ENCODE measurements around the gene ITSN1. TPM values are rescaled to one million over a fixed set of nuclear protein-coding genes. Genes with fewer than 3 reads are reported as not detected.

Gene ITSN1
- polyA plus RNA-seq, 1 donor from 2014 or later: 35.1 TPM

DNA sequence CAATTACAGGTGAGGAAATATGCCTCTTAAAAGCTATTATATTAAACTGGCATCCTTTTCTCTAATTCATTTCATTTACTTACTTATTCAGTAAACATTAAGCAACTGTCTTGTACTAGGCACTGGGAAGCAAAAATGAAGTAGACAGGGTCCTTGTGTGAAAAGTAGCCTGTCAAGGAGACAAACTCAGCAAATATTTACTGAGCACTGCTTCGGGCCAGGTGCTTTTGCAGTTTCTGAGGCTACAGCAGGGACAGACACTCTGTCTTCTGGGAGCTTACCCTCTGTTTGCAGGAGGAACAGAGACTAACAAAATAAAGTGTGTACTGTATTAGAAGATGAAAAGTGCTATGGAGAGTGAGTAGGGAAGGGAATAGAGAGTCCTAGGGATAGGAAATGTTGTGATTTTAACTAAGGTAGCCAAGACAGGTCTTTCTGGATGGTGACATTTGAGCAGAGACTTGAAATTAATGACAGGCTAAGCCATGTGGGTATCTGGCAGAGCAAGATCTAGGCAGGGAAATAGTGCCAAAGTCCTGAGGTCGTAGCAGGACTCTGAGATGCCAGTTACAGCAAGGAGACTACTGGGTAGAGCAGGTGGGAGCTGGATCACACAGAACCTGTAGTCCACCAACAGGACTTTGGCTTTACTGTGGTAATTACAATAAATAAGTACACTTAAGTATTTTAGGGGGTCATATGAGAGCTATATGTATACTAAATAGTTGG, 133.0 kb downstream of the ITSN1 start:
- H4K20me1 ChIP-seq (ENCODE audit: insufficient read depth): no peaks in the 10 kb centered on the region
- no peak overlapping the region for H3K4me3 ChIP-seq (ENCODE audit: low read length)
- H3K27ac ChIP-seq (ENCODE audit: low read length): no peak overlapping the region
- no peak overlapping the region for H2AFZ ChIP-seq (ENCODE audit: low read depth, low read length)
- no peaks in the 10 kb centered on the region for H3F3A ChIP-seq (ENCODE audit: insufficient read depth, low read length, poor library complexity, severe bottlenecking)
- no peak for TF ChIP-seq EZH2 (IDR thresholded peaks at IDR 0.05; ENCODE audit: borderline replicate concordance, insufficient read depth, low read length, poor library complexity, severe bottlenecking)
- no peak for TF ChIP-seq MXI1 (conservative IDR thresholded peaks at IDR 0.05; ENCODE audit: poor library complexity, severe bottlenecking)
- TF ChIP-seq SMC3 (conservative IDR thresholded peaks at IDR 0.05; ENCODE audit: poor library complexity): no peak
- no peak for TF ChIP-seq CTCF (IDR thresholded peaks at IDR 0.05; ENCODE audit: poor library complexity, severe bottlenecking)
- no peak for TF ChIP-seq TAF1 (IDR thresholded peaks at IDR 0.05; ENCODE audit: low read depth)
- TF ChIP-seq POLR2AphosphoS5 (IDR thresholded peaks at IDR 0.05): no peak
- TF ChIP-seq EP300 (conservative IDR thresholded peaks at IDR 0.05; ENCODE audit: poor library complexity, severe bottlenecking): no peak
- TF ChIP-seq REST (IDR thresholded peaks at IDR 0.05; ENCODE audit: borderline replicate concordance): no peak
- TF ChIP-seq RAD21 (conservative IDR thresholded peaks at IDR 0.05): no peak
- H3K36me3 ChIP-seq (ENCODE audit: insufficient read depth, low read length): peaks cover 15% of the 10 kb centered on the region
- no peaks in the 10 kb centered on the region for H3K27me3 ChIP-seq (ENCODE audit: insufficient read depth, low read depth, low read length)
- no peaks in the 10 kb centered on the region for H3K79me2 ChIP-seq (replicated peaks; ENCODE audit: insufficient read depth, low read length)
- no peak overlapping the region for H3K4me2 ChIP-seq (ENCODE audit: low read length)
- no peak overlapping the region for H3K9ac ChIP-seq (ENCODE audit: low read length)
- H3K9me3 ChIP-seq (ENCODE audit: low read length): no peaks in the 10 kb centered on the region
- no peaks in the 10 kb centered on the region for H3K9me2 ChIP-seq (ENCODE audit: insufficient read depth, low read length)

DNA sequence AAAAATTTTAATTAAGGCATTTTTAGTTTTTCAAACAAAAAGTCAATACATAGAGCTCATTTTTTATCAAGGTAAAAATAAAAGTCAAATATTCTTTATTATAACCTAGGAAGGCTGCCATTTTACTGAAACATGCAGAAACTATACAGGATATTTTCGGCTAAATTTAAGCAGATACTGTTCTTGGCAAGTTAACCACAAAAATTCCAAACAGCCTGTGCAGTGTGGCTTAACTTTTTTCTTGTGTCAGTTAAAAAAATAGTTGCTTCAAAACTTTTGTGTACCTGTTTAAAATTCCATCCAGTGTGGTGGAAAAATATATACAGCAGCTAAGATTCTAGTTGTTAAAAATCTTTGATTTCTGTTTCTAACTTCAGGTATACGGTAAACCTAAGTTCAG, 138.3 kb downstream of the ITSN1 start:
- no peak for TF ChIP-seq CTCF (IDR thresholded peaks at IDR 0.05; ENCODE audit: poor library complexity, severe bottlenecking)
- H3K27ac ChIP-seq (ENCODE audit: low read length): no peak overlapping the region
- H3F3A ChIP-seq (ENCODE audit: insufficient read depth, low read length, poor library complexity, severe bottlenecking): no peaks in the 10 kb centered on the region
- H3K9me3 ChIP-seq (ENCODE audit: low read length): no peaks in the 10 kb centered on the region
- no peak overlapping the region for H3K9ac ChIP-seq (ENCODE audit: low read length)
- no peak overlapping the region for H2AFZ ChIP-seq (ENCODE audit: low read depth, low read length)
- peaks cover 4% of the 10 kb centered on the region for H3K36me3 ChIP-seq (ENCODE audit: insufficient read depth, low read length)
- H4K20me1 ChIP-seq (ENCODE audit: insufficient read depth): no peaks in the 10 kb centered on the region
- no peak overlapping the region for H3K4me2 ChIP-seq (ENCODE audit: low read length)
- no peaks in the 10 kb centered on the region for H3K9me2 ChIP-seq (ENCODE audit: insufficient read depth, low read length)
- no peak overlapping the region for H3K4me3 ChIP-seq (ENCODE audit: low read length)
- H3K27me3 ChIP-seq (ENCODE audit: insufficient read depth, low read depth, low read length): no peaks in the 10 kb centered on the region
- H3K79me2 ChIP-seq (replicated peaks; ENCODE audit: insufficient read depth, low read length): no peaks in the 10 kb centered on the region
